HG03175 (cell line): ENCODE measurements around the gene OSTC.
A peak's percentile ranks its signal among the peaks of the same experiment; 100 is the strongest.

Experiments used
- ATAC-seq: cut with Tn5 transposase; IDR thresholded peaks from one replicate; pipeline ENCODE4 v1.9.1; 2021; ENCODE audit warnings: mild to moderate bottlenecking, moderate library complexity; ENCODE audit not compliant: unreplicated experiment

OSTC gene

DNA sequence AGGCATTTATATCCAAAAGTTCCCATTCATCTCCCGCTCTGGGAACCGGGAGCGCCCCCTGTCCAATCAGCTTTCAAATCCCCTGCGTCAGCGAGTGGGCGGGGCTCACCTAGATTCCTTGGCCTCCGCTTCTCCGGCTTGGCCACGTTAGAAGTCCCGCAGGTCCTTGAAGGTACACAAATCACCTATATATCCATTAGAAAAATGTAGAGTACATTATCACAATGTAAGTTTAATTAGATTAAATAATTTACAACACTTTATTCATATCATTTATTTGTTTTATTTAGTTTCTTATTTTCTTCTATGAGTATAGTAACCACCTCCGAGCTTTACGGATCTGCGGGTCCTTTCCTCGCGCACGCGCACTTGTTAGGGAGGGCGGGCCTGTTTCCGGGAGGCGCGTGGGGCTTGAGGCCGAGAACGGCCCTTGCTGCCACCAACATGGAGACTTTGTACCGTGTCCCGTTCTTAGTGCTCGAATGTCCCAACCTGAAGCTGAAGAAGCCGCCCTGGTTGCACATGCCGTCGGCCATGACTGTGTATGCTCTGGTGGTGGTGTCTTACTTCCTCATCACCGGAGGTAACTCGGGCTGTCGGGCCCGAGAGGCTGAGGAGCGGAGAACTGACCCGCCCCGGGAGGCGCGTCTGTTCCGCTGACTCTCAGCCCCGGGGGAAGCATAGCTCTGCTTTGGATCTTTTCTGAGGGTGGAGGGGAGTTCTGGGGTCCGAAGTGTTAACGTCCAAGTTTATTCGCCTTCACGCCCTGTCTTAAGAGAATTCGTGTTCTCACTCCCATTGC lies at the start of gene OSTC:
TSS of gene OSTC (plus strand) at position 388 of the 802 bp plus-strand sequence. CDS start at position 445, 57 bp downstream.
- peak; percentile 92 for ATAC-seq

DNA sequence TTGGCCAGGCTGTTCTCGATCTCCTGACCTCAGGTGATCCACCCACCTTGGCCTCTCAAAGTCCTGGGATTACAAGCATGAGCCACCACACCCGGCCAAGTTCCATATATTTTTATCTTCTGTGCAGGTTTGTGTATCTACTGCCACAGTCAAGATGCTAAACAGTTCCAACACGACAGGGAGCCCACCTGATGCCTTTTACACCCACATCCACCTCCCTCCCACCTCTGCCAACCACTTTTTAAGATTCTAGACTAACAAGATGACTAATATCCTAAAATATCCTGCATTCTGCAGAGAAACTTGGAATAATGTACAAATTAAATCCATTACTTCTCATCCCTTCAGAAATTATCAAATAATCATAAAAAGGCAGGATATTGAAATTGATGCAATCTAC lies 49.3 kb upstream of the OSTC start:
- ATAC-seq = no peak

DNA sequence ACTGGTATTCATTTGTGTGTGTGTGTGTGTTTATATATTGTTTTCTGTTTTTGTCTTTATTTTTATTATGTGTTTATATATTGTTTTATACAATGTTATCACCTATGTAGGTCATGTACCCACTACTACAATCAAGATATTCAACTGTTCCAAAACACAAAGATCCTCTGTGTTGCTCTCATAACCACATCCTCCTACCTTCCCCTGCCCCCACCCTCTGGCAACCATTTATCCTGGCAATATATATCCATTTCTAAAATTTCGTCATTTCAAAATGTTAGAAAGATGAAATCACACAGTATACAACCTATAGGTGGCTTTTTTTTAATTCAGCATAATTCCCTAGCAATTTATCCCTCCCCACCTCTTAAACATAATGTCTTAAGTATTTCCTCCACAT lies 48.9 kb upstream of the OSTC start:
- ATAC-seq = no peak

DNA sequence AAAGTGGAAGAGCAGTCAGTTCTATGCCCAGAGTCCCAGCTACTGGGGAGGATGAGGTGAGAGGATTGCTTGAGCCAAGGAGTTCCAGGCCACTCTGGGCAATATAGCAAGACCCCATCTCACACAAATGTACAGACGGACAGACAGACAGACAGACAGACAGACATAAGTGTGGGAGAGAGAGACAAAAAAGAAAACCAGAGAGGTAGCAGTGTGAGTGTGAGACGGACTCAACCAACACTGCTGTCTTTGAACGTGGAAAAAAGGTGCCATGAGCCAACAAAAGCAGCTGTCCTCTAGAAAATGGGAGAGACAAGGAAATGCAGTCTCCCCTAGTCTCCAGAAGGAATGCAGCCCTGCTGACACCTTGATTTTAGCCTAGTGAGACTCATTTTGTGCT lies 48.2 kb upstream of the OSTC start:
- ATAC-seq = no peak

DNA sequence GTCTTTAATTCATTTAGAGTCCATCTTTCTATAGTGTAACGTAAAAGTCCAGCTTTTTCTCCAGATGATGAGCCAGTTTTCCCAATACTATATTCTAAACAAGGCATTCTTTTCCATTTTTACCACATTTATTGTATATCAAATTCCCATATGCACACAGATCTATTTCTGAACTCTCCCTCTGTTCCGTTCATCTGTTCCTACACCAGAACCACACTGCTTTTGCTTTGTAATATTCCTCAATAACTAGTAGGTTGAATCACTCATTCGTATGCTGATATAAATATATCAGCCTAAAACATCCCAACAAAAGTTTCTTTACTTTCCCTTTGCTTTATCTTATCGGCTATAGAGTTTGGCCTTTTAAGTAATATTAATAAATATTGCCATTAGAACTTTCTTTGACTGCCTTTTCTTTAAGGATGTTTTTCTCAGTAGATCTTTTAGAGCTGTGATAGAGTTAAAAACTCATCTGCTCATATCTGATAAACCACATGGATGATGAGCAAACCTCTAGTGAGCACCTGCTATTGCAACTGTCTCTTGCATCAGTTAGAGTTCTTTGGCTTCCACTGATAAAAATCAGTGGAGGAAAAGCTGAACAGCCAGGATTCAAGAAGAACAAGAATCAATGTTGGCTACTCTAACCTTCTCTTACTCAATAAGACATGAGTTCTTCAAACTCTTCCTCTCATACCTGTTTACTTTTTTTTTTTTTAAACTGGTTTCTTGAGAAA lies 43.2 kb upstream of the OSTC start:
- no peak for ATAC-seq

DNA sequence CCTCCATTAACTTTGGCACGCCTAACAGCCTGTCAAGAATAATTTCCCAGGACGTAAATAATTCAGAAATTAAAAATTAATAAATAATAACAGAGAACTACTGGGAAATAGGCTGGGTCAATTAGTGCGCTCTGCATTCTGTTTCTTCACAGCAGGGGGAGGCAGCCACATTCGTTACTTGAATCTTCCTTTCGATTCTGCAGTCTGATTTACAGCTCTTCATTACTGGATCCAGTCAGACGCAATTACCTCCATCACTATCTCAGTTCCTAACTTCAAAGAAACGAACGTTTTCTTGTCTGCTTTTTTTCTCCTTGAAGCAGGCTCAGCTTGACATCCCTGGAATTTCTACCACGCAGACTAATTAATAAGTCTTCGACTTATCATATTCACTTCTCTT lies 39.0 kb upstream of the OSTC start:
- ATAC-seq = no peak

DNA sequence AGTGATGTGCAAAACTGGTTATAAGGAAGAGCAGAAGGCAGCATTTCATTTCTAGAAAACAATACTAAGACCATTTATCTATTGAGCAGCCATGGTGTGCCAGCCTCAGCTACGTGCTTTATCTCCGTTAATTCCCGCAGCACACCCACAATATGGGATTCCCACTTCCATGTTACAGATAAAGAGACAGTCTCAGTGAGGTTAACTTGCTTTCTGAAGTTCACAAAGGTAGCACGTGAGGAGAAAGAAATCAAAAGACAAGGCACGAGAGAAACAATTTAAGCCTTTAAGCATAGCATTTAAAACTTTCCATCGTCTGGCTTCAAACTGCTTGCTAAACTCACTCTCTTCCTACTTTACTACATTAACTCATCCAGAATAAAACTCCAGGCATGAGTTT lies 38.0 kb upstream of the OSTC start:
- ATAC-seq = no peak

DNA sequence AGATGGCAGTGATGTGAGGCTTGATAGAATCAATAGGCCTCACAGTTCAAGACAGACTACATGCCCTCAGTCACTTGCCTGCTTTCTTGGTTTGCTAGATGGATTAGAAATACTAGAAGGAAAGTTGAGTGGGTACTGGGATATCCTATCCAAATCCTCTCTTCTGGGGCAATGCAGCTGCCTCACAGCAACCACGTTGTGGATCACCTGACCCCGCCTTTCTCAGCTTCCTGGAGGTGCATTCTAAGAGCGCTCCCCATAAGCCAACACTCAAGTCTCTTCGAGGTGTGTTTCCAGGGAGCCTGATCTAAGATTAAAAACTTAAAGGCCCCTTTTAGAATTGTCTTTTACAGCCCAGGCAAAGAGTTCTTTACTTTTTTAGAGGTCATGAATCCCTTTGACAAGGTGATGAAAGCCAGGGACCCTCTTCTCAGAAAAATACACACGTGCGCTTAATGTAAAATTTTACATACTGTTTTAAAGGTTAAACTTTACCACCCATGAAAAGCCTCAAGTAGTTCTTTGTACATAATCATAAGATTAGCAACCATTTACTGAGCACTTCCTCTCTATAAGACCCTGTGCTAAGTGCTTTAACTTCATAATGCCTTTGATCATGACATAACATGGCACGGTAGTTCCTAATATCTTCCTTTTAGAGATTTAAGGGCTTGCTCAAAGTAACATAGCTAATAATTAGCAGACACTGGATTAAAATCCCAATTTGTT lies 30.9 kb upstream of the OSTC start:
- peak; percentile 6 for ATAC-seq

DNA sequence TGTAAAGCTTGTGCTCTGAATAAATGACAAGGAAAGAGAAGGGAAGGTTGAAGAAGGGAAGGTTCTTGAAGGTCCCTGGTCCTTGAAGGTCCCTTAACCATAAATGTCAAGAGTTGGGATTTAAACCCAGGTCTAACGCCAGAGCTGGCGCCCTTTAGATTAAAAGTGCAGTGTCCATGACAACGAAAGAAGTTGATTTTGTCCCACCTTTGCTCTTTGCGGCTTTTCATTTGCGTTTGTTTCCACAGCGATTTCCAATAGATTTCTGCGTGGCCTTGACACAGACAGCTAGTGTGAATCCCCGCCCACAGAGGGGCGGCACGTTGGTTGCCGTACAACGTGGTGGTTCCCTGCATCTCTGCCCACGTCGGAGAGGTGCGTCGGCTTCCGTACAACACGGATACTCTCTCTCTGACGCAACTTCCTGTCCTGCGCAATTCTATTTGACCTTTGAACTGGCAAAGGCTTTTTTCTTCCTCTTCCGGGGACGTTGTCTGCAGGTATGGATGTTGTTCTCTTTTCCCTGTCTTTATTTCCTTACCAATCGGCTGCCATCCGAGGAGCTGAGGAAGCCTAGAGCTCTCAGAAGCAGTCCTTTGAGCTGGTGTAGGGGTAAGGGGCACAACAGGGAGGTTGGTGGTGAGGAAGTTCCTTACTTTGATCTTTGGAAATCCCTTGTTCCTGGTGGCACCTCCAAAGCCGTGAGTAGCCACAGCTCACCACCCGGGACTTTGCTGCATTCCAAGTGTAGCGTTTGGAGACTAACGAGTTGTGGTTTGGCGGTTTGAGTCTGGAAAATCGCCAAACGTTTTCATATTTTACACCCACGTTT lies 30.1 kb upstream of the OSTC start, which contains the start of gene RPL34:
TSS of gene RPL34 (plus strand) at position 476 of the 832 bp plus-strand sequence. CDS start 1,384 bp downstream, outside the sequence.
- peak; percentile 100 for ATAC-seq

DNA sequence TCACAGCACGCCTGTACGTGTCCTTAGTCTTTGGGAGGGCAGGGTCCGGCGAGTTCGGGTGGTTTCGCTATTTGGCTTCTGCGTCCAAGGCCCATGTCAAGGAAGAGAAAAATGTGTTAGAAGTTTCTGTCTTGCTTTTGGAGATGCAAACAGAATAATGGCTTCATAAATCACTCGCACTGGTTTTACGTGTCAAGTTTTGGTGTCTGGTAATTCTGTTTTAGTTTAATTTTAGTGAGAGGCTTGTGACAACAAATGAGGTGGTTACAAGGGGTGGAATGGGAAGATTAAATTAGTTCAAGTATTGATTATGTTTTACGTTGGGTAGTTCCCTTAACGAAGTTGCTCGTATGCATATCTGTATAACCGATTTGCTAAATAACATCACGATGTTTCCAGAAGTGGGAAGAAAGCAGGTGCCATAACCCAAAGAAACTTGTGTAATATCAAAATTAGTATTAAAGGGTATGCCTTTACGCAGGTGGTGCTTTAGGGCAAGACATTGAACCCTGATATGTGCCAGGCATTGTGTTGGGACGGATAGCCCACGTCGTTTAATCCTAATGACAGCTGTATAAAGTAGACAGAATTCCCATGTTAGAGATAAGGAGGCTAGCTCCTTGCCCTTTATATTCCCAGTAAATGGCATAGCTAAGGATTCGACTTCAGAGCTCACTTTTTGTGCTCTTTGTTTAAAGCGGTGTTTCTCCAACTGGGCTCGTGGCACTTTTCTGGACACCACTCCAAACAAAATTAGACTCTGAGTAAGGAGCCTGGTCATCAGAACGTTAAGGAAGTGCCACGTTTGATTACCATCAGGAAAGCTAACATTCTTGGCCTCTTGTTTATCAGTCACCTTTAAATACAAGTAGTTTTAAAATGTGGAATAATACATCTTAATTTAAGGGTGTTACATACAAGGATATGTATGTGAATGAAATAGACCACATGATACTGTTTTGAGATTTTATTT lies 29.2 kb upstream of the OSTC start:
- ATAC-seq = peak; percentile 26

DNA sequence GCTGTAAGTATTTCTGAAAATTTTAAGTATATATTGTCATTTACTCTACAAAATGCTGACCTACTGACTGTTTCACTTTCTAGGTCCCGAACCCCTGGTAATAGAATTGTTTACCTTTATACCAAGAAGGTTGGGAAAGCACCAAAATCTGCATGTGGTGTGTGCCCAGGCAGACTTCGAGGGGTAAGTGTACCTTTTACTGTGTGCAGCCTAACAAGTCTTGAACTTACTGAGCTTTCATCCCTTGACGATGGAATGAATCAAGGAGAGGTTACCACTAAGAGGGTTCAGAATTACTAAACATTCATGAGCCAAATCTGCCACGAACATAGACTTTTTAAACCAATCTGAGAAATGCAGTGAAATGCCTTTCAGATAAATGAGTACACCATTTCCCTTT lies 28.4 kb upstream of the OSTC start:
- no peak for ATAC-seq

DNA sequence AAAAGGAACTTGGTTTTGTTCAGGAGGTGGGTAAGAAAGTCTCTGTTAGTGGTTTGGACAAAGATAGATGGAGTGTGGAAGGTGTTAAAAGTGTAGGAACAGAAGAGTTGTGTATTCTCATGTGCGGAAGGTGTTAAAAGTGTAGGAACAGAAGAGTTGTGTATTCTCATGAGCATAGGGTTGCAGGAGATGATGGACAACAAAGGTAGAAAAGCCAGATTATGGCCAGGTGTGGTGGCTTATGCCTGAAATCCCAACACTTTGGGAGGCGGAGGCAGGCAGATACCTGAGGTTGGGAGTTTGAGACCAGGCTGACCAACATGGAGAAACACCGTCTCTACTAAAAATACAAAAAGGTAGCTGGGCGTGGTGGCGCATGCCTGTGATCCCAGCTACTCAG lies 27.6 kb upstream of the OSTC start:
- no peak for ATAC-seq

DNA sequence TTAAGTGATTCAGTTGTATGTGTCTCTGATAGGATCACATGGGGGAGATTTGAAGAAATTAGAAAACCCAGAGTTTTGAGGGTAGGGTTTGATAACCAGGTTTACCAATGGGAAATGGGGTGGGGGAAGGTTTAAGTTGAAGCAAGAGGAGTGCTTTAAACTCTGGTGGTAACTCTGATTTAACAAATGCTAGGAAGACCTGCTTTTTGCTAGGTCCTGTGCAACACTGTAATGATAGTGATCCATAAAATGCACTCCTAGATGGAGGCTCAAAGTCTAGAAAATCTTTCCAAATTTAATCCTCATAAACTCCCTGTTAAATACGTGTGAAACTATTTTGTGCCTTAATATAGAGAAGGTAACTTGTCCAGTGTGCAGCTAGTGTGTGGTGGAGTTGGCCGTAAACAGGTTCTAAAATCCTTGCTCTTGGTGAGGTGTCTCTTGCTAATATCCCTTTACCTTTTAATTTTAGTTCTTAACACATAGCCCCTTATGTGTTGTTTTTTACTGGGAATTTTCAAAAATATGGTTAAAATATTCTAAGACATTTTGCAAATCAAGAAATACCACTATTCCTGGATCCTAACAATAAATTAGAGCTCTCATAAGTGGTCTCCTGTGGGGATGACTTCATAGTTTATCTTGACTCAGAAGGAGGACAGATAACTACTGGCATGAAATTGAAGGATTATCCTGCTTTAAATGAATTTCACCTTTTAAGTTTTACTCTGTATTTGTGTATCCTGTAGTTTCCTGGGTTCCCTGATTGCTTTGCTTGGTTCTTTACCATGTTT lies 25.9 kb upstream of the OSTC start:
- no peak for ATAC-seq

DNA sequence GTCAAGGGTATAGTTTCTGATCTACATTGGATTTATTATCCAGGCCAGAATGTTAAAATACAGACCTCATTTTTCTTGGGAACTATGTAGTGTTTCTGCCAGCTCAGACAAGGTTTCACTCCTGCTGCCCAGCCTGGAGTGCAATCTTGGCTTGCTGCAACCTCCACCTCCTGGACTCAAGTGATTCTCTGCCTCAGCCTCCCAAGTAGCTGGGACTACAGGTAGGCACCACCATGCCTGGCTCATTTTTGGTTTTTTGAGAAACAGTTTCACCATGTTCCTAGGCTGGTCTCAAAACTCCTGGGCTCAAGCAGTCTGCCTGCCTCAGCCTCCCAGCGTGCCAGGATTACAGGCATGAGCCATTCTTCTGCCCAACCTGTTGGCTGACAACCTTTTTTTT lies 24.3 kb upstream of the OSTC start:
- ATAC-seq = no peak

DNA sequence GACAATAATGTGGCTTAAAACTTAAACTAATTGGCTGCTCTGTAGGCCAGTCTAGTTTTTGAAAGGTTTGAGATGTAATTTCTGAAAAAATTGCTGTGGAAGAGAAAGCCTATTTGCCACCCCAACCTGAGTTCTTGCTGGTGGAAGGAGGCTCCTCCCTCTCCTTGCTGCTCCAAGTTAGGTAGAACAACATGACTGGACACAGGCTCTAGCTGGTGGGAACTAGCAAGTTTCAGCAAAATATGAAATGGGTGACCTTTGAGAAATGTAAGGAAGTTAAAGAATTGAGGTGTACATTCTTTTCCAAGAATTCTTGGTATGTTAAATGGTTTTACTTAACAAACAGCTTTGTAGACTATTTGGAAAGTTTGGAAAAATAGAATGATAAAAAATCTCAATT lies 22.0 kb upstream of the OSTC start:
- no peak for ATAC-seq

DNA sequence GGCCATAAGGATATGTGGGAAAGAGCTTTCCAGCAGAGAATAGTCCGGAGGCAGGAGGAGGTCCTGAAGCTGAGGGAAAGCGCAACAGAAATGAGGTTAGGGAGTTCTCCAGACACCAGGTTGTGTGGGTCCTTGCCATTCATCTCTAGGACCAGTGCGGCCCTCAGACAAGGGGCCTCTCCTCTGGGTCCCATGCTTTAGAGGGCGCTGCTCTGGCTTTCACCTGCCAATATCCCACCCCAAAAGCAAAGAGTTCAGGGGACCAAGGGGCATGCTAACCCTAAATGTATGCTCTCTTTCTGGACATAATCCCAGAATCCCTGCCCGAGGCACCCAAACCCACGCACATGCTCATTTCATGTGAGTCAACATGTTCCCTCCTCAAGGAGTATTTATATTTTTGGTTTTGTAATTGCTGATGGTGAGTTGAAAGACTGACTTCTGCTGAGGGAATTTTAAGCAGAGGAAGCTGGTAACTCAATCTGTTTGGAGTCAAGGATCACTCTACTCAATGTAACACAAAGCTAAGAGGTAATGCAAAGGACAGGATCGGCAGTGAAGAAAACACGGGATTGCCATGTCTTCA lies 15.2 kb upstream of the OSTC start:
- no peak for ATAC-seq

DNA sequence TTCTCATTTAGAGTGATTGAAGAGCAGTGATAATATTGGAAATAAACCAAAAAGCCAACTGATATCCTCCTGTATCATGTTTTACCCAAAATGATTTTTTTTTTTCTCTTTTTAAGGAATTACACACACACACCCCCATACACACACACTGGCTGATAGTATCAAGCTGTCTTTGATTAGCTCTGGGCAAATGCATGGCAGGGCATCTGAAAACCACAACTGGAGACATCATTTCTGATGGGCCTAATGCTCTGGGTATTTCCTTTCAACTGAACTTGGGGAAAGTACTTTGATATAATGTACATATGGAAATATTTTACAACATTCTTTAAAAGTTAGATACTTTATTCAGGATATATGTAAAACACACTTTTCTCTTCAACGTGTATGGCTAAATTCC lies 14.2 kb upstream of the OSTC start:
- ATAC-seq = no peak

DNA sequence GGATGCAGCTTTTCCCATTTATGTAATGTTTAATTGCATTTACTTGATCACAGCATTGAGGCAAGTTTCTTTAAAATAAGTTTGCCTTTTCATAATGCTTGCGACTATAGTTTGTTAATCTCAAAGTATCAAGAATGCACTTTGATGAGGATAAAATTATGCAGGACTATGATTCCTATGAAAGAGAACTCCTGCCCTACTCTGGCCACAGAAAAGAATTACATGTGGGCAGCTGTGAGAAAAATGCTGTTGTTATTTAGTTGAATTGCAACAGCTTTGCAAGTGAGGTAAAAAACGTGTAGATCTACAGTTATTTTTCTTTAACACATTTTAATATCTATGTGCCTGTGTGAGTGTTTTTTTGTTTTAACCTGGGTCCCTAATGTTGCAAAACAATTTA lies 12.5 kb upstream of the OSTC start:
- ATAC-seq = no peak
